Measurements from ENCODE around the gene ABHD6. TPM values are rescaled to one million over a fixed set of nuclear protein-coding genes. Genes with fewer than 3 reads are reported as not detected.

Gene ABHD6
- total RNA-seq, 1 donor: 5.5 TPM

- TF ChIP-seq CTCF (IDR thresholded peaks at IDR 0.05; ENCODE audit: insufficient read depth, low read length): no peak
- no peak for DNase-seq (ENCODE audit: low read depth)
- no peak overlapping the region for H3K4me3 ChIP-seq (ENCODE audit: low read depth, low read length)
Measured at GRCh38 chr3:58191361-58191991, 46.1 kb upstream of the ABHD6 start.

GRCh38 chr3:58192069-58192468 lies 45.5 kb upstream of the ABHD6 start:
- no peak for DNase-seq (ENCODE audit: low read depth)
- H3K4me3 ChIP-seq (ENCODE audit: low read depth, low read length): no peak overlapping the region
- TF ChIP-seq CTCF (IDR thresholded peaks at IDR 0.05; ENCODE audit: insufficient read depth, low read length): no peak

- TF ChIP-seq CTCF (IDR thresholded peaks at IDR 0.05; ENCODE audit: insufficient read depth, low read length): no peak
- no peak overlapping the region for H3K4me3 ChIP-seq (ENCODE audit: low read depth, low read length)
- no peak for DNase-seq (ENCODE audit: low read depth)
Measured at GRCh38 chr3:58193682-58194407, 43.7 kb upstream of the ABHD6 start.

- TF ChIP-seq CTCF (IDR thresholded peaks at IDR 0.05; ENCODE audit: insufficient read depth, low read length): no peak
- DNase-seq (ENCODE audit: low read depth): no peak
- no peak overlapping the region for H3K4me3 ChIP-seq (ENCODE audit: low read depth, low read length)
Measured at GRCh38 chr3:58197588-58197987, 40.0 kb upstream of the ABHD6 start.

- no peak overlapping the region for H3K4me3 ChIP-seq (ENCODE audit: low read depth, low read length)
Measured at GRCh38 chr3:58198362-58198761, 39.2 kb upstream of the ABHD6 start.

GRCh38 chr3:58198804-58199203 lies 38.8 kb upstream of the ABHD6 start:
- H3K4me3 ChIP-seq (ENCODE audit: low read depth, low read length): no peak overlapping the region
- DNase-seq (ENCODE audit: low read depth): peak; percentile 35
- TF ChIP-seq CTCF (IDR thresholded peaks at IDR 0.05; ENCODE audit: insufficient read depth, low read length): no peak

More at GRCh38 chr3:58198362-58198761, 39.2 kb upstream of the ABHD6 start:
- no peak for TF ChIP-seq CTCF (IDR thresholded peaks at IDR 0.05; ENCODE audit: insufficient read depth, low read length)
- DNase-seq (ENCODE audit: low read depth): no peak
